ENCODE measurements around the gene LCE3A. TPM values are rescaled to one million over a fixed set of nuclear protein-coding genes. Genes with fewer than 3 reads are reported as not detected.
"Not testable (repeated sequence)": the region's sequence is repeated elsewhere in the genome, so short reads cannot be mapped to it uniquely, and the experiment has no call there.

LCE3A gene
- not detected for total RNA-seq

DNA sequence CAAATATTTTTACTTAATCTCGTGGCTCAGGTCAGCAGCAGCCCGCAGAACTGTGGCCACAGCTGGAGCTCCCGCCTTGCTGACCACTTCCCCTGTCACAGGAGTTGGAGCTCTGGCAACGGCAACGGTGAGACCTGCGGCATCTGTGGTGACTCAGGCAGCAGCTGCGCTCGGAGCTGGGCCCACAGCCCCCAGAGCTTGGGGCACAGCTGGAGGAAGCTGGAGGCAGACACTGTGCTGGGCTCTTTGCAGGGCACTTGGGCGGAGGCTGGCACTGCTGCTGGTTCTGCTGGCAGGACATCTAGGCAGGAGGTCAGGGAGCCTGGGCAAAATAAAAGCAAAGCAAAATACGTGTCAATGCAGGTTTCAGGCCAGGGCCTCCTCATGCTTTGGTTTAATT is at the start of gene LCE3A:
Gene LCE3A (minus strand): TSS at position 301 of the 400 bp plus-strand sequence. CDS start 0 bp downstream, at position 301.
- DNase-seq = peak; percentile 77

- DNase-seq = peak; percentile 24
Measured at GRCh38 chr1:152667648-152668047, 44.7 kb upstream of the LCE3A start.

DNA sequence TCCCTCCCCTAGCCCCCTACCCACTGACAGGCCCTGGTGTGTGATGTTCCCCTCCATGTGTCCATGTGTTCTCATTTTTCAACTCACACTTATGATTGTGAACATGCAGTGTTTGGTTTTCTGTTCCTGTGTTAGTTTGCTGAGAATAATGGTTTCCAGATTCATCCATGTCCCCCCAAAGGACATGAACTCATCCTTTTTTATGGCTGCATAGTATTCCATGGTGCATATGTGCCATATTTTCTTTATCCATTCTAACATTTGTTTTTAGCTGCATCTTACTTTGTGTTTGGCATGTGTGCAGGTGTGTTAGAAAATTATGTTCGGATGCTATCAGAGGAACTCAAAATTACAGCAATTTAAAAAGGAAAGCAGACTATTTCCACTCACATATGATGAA is 43.3 kb upstream of the LCE3A start:
- DNase-seq = not testable (repeated sequence)

DNA sequence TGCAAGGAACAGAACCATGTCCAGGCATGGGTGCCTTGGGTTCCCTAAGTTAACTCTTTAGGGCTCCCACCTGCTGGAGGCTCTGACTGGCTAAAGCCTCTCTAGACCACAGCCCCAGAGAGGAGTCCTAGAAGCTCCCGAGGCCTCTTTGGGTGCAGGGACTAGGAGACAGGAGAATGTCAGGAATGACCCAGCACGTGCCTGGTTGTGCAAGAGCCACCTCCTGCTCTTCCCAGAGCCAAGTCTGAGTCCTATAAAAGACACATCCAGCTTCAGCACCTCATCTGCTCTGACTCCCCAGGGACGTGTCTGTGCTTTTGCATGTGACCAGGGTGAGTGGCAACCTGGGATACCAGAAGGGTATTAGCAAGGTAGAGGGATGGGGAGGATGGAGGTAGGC is 40.2 kb upstream of the LCE3A start, which contains the start of gene LCE2D:
Gene LCE2D (plus strand): TSS at position 283 of the 400 bp plus-strand sequence. CDS start 726 bp downstream, outside the sequence.
- DNase-seq = no peak

- DNase-seq = no peak
Measured at GRCh38 chr1:152658649-152659048, 35.7 kb upstream of the LCE3A start.

DNA sequence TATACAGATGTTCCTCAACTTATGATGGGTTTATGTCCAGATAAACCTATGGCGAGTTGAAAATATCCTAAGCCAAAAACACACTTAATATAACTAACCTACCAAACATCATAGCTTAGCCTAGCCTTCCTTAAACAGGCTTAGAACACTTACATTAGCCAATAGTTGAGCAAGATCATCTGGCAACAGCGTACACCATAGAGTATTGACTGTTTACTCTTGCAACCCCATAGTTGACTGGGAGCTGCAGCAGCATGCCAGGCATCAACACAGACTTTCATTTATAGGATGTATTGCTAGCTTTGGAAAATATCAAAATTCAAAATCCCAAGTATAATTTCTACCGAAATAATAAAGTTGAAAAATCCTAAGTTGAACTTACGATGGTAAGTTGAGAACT is 34.8 kb upstream of the LCE3A start:
- DNase-seq = no peak

- DNase-seq = no peak
Measured at GRCh38 chr1:152656459-152656858, 33.6 kb upstream of the LCE3A start.

- DNase-seq = peak; percentile 82
Measured at GRCh38 chr1:152654110-152654509, 31.2 kb upstream of the LCE3A start.

DNA sequence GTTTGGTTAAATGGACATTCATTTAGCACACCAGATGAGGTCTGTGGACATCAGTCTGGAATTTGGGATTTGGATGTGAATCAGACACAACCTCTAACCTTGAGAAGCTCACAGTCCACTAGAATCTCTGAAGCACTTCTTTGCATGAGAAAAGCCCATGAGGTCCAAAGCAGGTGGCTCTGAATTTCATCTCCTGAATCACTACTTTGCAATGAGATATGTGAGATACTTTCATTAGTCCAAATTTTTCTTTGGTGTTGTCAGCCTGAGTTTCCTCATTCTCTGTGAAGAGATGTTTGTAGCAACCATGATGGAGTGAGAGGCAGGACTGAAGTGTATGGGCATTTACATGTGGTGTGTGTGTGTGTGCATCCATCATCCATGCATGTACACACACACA is 23.8 kb upstream of the LCE3A start:
- no peak for DNase-seq

DNA sequence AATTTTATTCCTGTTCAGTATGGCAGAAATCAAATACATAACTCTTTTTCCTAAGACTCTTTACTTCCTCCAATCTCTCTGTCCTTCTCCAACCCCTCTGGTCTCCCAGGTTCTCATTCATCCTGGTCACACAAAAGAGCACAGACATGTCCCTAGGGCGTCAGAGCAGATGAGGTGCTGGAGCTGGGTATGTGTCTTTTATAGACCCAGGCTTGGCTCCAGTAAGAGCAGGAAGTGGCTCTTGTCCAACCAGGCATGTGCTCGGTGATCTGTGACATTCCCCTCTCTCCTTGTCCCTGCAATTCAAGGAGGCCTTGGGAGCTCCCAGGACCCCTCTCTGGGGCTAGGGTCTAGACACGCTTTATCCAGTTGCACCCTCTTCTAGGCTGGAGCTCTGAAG is 22.2 kb upstream of the LCE3A start:
- DNase-seq = no peak

GRCh38 chr1:152643945-152644344 is 21.0 kb upstream of the LCE3A start:
- DNase-seq = no peak

DNA sequence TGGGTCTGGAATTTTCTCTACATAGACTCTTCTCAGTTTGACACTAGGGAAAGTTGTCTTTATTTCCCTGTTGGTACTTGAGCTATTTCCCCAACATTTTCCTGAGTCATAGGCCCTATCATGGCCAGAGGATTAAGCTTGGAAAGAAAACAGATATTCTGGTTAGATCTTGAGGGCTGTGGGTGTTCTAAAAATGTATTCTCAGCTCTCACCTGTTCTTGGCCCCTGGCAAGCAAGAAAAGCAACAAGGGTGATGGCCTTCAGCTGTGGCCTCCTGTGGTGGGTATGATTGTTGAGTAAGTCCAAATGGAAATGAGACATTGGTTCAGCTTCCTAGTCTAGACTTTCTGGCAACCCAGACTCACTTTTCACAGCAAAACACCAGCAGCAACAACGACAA is 17.4 kb upstream of the LCE3A start:
- no peak for DNase-seq

DNA sequence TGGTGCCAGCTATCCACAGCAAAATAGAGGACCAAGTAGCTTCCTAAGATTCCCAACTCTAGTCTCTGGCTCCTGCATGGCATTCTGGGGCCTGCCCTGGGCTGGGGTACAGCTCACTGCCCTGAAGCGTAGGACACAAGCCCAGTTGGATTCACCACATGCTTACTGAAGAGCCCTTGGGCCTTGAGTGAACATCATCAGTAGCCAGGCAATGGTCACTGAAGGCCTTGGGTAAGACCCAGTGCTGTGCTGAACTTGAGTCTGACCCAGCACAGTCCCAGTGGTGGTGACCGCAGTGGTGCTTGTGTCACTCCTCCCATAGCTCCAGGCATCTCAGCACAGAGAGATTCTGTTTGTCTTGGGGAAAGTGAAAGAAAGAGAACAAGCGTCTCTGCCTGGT is 7.7 kb upstream of the LCE3A start:
- no peak for DNase-seq

DNA sequence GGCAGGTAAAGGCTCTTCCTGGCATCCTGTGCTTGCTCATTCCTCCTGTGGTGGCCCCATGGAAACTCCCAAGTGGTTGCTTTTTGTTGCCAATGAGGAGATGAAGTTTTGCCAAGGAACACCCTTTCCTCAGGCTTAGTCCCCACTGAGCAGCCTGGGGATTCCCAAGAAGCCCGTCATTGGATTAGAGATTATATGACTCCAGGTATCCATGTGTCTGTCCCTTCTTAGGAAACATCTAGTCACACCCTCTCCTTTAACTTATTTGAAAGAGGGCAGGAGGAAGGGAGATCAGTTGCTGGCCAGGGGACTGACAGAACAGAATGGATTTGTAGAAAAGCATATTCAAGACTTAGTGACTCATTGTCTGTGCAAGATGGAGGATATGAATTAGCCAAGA is 3.8 kb upstream of the LCE3A start:
- no peak for DNase-seq

DNA sequence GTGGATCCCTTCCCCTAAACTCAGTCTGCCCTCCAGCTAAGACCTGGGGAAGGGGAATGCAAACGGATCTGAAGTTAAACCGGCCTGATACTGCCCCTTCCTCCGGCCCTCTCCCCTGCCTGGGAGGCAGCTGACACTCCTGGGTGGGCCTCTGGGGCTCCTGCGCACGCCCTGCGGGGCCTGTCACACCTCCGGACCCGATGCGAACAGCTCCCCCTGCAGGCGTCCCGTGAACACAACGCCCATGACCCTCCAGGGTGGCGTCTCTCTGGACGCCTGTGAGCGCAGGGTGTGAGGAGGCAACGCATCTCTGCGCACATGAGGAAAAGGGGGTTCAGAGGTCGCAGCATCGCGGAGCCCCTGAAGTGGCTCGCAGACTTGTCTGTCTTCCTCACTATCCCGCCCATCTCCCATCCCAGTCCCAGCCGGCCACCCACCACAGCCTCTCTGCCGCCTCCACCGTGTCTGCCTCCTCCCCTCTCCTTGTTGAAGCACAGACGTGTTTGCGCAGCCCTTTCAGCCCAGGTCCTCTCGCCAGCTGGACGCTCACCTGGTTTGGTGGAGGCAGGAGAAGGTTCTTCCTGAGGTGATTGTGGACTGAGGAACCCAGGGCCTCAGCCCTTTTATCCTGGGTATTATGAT is 421 bp upstream of the LCE3A start:
- DNase-seq = peak; percentile 16

GRCh38 chr1:152621993-152622392 is 910 bp downstream of the LCE3A start:
- DNase-seq = no peak

- DNase-seq = no peak
Measured at GRCh38 chr1:152613511-152613910, 9.4 kb downstream of the LCE3A start, which contains the start of gene LCE3B. LCE3B (plus strand) TSS chr1:152613811; CDS start chr1:152613811, 0 bp downstream.

- no peak for DNase-seq
Measured at GRCh38 chr1:152599934-152600333, 23.0 kb downstream of the LCE3A start, which contains the start of gene LCE3C. LCE3C (plus strand) TSS chr1:152600234; CDS start chr1:152600732, 498 bp downstream.

DNA sequence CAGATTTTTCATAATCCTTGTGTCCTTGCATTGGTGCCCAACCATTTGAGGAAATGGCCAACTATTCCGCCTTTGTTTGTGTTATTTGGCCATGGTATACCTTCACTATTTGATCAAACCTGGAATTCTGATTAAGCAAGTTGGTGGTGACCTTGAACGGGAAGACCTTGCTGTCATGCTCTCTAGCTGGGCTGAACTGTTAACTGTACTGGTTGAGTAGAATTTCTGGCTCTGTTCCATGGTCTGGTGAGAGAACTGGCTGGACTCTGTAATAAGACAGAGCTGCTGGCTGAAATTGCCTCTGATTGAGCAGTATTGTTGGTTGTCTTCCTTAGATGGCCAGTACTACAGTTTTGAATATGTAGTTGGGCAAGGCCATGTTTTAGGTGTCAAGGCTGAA is 25.9 kb downstream of the LCE3A start:
- no peak for DNase-seq

- DNase-seq = no peak
Measured at GRCh38 chr1:152585586-152585985, 37.3 kb downstream of the LCE3A start.

DNA sequence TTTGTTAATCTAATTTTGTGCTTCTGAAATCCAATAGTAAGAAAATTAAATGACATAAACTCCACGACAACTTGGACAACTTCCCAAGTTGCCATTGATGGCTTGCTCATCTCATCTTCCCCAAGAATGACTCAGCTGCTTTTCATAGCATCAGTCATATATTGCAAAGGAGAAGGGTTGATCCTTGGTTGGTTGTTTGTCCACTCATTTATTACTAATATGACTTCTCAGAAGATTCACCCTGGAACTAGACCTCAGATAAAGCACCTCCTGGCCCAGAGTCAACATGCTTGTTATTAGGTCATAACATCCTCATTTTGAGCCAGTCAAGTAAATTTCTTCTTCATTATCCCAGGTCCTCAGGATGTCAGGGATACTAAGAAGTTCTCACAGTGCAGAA is 40.3 kb downstream of the LCE3A start:
- no peak for DNase-seq

DNA sequence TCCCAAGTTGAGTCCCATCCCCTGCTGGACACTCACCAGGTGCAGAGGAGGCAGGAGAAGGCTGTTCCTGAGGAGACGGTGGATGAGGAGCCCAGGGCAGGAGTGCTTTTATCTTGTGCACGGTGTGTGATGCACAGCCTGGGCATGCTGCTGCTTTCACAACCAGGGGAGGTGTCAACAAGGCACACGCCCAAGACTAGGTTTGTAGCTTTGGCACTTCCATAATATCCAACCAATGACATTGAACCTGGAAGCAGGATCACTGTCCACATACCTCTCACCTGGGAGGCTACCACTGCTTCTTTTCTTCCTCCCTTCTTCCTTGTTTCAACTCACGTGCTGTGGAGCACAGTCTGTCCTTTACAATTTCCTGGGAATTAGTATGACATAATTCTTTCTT is 42.5 kb downstream of the LCE3A start, which contains the start of gene LCE3D:
Gene LCE3D (minus strand): TSS at position 84 of the 400 bp plus-strand sequence. CDS start 580 bp downstream, outside the sequence.
- no peak for DNase-seq

GRCh38 chr1:152579526-152579925 is 43.4 kb downstream of the LCE3A start:
- DNase-seq = not testable (repeated sequence)

- no peak for DNase-seq
Measured at GRCh38 chr1:152577168-152577567, 45.7 kb downstream of the LCE3A start.
